Dendritic cell treated with granulocyte-macrophage colony-stimulating factor and Interleukin-4, amounts not matched to agents 40 ng/mL and 50 ng/mL, for 4 days (primary cell): ENCODE results near the gene HIRIP3.
A peak's percentile ranks its signal among the peaks of the same experiment; 100 is the strongest.
"Not testable (repeated sequence)": the region's sequence is repeated elsewhere in the genome, so short reads cannot be mapped to it uniquely, and the experiment has no call there.

ENCODE experiments used
- H3K27ac Mint-ChIP-seq: one replicate; pipeline ENCODE4 v1.8.0; 2022; ENCODE audit warnings: mild to moderate bottlenecking, mixed read lengths
- H3K27me3 Mint-ChIP-seq: one replicate; pipeline ENCODE4 v1.8.0; 2022; ENCODE audit warnings: mild to moderate bottlenecking, mixed read lengths
- H3K36me3 Mint-ChIP-seq: one replicate; pipeline ENCODE4 v1.8.0; 2022; ENCODE audit warnings: low read depth, mixed read lengths
- H3K4me1 Mint-ChIP-seq: one replicate; pipeline ENCODE4 v1.8.0; 2022; ENCODE audit warnings: low read depth, mixed read lengths
- H3K4me3 Mint-ChIP-seq: one replicate; pipeline ENCODE4 v1.8.0; 2022; ENCODE audit warnings: mild to moderate bottlenecking, moderate library complexity, mixed read lengths
- H3K9me3 Mint-ChIP-seq: one replicate; pipeline ENCODE4 v1.8.0; 2022; ENCODE audit warnings: mixed read lengths
- intact Hi-C: fragments of 100-400 bp; cut with micrococcal nuclease; formaldehyde crosslinking; loops from one replicate; pipeline ENCODE4 v1.15.0; 2022

Gene HIRIP3

DNA sequence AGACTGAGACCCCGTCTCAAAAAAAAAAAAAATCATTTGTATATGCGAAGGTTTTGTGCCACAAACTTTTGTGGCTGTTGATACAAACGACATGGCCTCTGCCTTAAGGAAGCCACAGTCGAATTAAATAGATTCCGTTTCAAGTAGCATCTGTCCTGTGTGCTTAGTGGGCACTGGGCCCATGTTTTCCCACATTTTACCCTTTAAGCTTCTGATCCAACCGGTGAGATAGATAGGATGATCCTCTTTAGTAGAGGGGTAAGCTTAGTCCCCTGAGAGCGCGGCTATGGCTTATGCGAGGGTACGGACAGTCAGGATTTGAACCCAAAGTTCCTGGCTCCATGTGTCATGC, 34.3 kb downstream of the HIRIP3 start:
- Mint-ChIP-seq H3K9me3 (no peaks in the 10 kb centered on the region), H3K27me3 (no peaks in the 10 kb centered on the region)

DNA sequence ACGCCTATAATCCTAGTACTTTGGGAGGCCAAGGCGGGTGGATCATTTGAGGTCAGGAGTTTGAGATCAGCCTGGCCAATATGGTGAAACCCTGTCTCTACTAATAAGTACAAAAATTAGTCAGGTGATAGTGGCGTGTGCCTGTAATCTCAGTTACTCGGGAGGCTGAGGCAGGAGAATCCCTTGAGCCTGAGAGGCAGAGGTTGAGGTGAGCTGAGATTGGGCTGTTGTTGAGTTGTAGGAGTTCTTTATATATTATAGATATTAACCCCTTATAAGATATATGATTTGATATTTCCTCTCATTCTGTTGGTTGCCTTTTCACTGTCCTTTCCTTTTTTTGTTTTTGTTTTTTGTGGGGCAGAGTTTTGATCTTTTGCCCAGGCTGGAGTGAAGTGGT, 35.6 kb downstream of the HIRIP3 start:
- peaks cover 17% of the 10 kb centered on the region for H3K4me1 Mint-ChIP-seq
- not testable (repeated sequence) for H3K4me3 Mint-ChIP-seq, H3K27me3 Mint-ChIP-seq, H3K27ac Mint-ChIP-seq, H3K9me3 Mint-ChIP-seq
- H3K36me3 Mint-ChIP-seq, result peaks cover 25% of the 10 kb centered on the region
- intact Hi-C loops, result loop anchor here (5.0 kb wide), 1 partner anchor 58 kb away; the partner anchor contains the start of gene ASPHD1

More for the DNA sequence above, 34.3 kb downstream of the HIRIP3 start:
- peaks cover 36% of the 10 kb centered on the region for H3K36me3 Mint-ChIP-seq
- intact Hi-C loops, result loop anchor here (1.0 to 5.0 kb wide), 2 partner anchors 59 to 98 kb away; partner anchors contain the start of genes ASPHD1 and CDIPT
- H3K4me1 Mint-ChIP-seq, result peaks cover 17% of the 10 kb centered on the region
- peak overlapping the region; percentile 76 for H3K4me3 Mint-ChIP-seq
- H3K27ac Mint-ChIP-seq, result peak overlapping the region; percentile 96

DNA sequence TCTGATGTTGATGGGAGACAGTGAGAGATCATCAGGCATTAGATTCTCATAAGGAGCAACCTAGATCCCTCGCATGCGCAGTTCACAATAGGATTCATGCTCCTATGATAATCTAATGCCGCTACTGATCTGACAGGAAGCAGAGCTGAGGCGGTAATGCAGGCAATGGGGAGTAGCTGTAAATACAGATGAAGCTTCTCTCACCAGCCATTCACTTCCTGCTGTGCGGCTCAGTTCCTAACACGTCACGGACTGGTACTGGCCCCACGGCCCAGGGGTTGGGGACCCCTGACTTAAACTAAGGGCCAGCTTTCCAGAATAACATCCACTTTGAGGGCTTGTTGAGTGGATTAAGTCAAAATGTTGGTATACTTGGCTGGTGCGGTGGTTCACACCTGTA, 36.1 kb downstream of the HIRIP3 start:
- Mint-ChIP-seq H3K4me3 (no peak overlapping the region), H3K4me1 (peaks cover 17% of the 10 kb centered on the region), H3K36me3 (peaks cover 19% of the 10 kb centered on the region), H3K27ac (no peak overlapping the region), H3K9me3 (no peaks in the 10 kb centered on the region), H3K27me3 (no peaks in the 10 kb centered on the region)
- intact Hi-C loops, result no loop called here

DNA sequence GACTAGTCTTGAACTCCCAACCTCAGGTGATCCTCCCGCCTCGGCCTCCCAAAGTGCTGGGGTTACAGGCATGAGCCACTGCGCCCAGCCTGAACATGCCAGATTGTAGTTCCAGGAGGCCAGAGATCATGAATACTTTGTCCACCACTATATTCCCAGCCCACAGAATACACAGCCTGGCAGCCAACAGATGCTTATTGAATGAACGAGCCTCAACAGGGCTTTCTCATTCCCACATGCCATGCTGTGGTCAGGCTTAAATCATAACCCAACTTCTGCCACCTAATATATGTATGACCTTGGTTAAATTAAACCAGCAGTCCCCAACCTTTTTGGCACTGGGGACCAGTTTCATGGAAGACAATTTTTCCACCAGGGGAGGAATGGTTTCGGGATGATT, 36.7 kb downstream of the HIRIP3 start:
- intact Hi-C loops, result no loop called here
- H3K27ac Mint-ChIP-seq, result no peak overlapping the region
- H3K4me1 Mint-ChIP-seq, result peaks cover 17% of the 10 kb centered on the region
- H3K9me3 Mint-ChIP-seq, result no peaks in the 10 kb centered on the region
- H3K36me3 Mint-ChIP-seq, result peaks cover 14% of the 10 kb centered on the region
- no peak overlapping the region for H3K4me3 Mint-ChIP-seq
- H3K27me3 Mint-ChIP-seq, result no peaks in the 10 kb centered on the region

DNA sequence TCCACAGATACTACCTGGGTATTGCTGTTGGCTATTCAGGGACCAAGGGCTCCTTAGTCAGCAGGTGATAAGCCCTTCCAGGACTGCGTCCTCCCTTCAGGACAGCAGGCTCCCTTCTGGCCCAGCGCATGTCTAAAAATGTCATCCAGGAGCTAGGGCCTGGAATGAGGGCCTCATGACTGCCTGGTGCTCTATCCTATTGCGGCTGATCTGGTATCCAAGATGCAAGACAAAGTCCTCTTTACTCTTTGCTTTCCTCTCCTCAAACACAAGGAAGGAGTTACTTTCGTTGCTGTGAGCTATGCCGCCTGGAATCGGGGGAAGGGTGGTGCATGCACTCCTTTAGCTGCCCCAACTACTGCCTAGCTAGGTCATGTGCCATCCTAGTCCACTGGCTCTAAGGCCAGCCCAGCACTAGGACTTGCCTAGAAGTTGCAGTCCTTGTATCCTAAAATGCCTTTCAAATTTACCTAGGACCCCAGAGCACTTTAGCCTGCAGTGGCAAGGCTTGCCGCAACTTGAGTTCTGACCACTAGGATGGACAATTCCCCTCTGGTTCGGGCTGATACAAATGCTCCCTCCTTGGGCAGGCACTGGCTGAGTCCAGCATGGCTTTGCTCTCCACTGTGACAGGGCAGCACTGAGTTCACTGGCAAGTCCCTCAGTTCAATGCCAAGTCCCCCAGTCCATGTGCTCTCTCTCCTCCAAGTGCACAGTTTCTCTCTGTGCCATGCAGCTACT, 43.6 kb downstream of the HIRIP3 start:
- Mint-ChIP-seq H3K4me3 (no peak overlapping the region), H3K9me3 (no peaks in the 10 kb centered on the region), H3K27ac (no peak overlapping the region), H3K4me1 (no peaks in the 10 kb centered on the region), H3K36me3 (no peaks in the 10 kb centered on the region), H3K27me3 (no peaks in the 10 kb centered on the region)
- intact Hi-C loops, result no loop called here

DNA sequence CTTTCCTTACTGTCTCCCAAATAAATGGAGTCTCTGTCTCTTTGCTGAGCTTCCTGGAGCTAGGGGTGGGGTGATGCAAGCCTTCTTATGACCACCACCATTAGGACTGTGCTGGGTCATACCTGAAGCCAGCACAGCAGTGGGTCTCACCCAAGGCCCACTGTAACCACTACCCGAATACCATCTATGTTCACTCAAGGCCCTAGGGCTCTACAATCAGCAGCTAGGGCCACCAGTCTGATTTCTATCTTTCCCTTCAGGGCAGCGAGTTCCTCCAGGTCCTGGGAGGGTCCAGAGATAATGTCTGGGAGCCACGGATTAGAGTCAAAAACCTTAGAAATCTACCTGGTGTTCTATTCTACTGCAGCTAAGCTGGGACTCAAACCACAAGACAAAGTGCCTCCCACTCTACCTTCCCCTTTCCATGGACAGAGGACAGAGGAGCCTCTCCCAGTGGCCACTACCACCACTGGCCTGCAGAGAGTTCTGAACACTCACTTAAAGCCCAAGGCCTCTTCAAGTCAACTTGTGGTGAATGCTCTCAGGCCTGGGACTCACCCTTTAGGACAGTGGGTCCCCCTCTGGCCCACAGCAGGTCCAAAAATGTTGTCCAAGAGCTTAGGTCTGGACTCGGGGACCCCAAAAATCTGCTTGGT, 44.5 kb downstream of the HIRIP3 start:
- intact Hi-C loops, result no loop called here
- Mint-ChIP-seq H3K27ac (no peak overlapping the region), H3K4me1 (no peaks in the 10 kb centered on the region), H3K9me3 (no peaks in the 10 kb centered on the region), H3K4me3 (no peak overlapping the region), H3K27me3 (no peaks in the 10 kb centered on the region), H3K36me3 (no peaks in the 10 kb centered on the region)

DNA sequence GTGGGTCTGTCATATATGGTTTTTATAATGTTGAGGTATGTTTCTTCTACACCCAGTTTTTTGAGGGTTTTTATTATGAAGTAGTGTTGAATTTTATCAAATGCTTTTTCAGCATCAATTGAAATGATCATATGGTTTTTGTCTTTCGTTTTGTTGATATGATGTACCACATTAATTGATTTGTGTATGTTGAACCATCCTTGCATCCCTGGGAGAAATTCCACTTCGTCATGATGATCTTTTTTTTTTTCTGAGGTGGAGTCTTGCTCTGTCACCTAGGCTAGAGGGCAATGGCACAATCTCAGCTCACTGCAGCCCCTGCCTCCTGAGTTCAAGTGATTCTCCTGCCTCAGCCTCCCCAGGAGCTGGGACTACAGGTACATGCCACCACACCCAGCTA, 47.5 kb downstream of the HIRIP3 start:
- Mint-ChIP-seq H3K4me1 (no peaks in the 10 kb centered on the region), H3K27me3 (peaks cover 5% of the 10 kb centered on the region), H3K27ac (no peak overlapping the region), H3K4me3 (no peak overlapping the region), H3K36me3 (no peaks in the 10 kb centered on the region), H3K9me3 (no peaks in the 10 kb centered on the region)
- intact Hi-C loops, result no loop called here

DNA sequence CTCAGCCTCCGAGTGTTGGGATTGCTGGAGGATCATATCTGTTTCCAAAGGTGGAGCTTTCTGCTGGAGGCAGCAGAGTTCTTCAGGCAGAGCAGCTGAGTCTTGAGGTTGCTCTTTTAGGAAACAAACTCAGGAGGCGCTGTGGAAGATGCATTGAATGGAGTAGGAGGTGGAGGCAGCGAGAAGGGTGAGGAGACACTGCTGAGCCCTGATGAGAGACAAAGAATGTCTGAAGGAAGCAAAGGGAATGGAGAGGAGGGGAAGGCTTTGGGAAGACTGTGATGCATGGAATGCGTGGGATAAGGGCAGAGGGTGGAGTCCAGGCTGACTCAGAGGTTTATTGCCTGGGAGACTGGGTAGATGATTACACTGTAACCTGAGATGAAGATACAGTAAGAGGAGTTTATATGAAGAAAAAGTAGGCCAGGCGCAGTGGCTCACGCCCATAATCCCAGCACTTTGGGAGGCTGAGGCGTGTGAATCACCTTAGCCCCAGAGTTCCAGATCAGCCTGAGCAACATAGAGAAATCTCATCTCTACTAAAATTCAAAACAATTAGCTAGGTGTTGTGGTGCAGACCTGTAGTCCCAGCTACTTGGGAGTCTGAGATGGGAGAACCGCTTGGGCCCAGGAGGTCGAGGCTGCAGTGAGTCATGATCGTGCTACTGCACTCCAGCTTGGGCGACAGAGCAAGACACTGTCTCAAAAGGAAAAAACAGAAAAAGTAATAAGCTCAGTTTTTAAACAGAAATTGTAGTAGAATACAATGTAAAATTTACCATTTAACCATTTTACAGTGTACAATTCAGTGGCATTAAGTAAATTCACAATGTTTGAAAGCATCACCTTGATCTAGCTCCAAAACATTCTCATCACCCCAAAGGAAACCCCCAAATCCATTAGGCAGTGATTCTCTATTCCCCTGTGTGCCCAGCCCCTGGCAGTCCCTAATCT, 51.3 kb downstream of the HIRIP3 start:
- Mint-ChIP-seq H3K9me3 (no peaks in the 10 kb centered on the region), H3K4me3 (no peak overlapping the region), H3K4me1 (no peaks in the 10 kb centered on the region), H3K27me3 (peaks cover 19% of the 10 kb centered on the region), H3K36me3 (no peaks in the 10 kb centered on the region), H3K27ac (no peak overlapping the region)
- intact Hi-C loops, result no loop called here
